ENCODE data around the gene SKAP2.

Gene SKAP2, protein sequence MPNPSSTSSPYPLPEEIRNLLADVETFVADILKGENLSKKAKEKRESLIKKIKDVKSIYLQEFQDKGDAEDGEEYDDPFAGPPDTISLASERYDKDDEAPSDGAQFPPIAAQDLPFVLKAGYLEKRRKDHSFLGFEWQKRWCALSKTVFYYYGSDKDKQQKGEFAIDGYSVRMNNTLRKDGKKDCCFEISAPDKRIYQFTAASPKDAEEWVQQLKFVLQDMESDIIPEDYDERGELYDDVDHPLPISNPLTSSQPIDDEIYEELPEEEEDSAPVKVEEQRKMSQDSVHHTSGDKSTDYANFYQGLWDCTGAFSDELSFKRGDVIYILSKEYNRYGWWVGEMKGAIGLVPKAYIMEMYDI

DNA sequence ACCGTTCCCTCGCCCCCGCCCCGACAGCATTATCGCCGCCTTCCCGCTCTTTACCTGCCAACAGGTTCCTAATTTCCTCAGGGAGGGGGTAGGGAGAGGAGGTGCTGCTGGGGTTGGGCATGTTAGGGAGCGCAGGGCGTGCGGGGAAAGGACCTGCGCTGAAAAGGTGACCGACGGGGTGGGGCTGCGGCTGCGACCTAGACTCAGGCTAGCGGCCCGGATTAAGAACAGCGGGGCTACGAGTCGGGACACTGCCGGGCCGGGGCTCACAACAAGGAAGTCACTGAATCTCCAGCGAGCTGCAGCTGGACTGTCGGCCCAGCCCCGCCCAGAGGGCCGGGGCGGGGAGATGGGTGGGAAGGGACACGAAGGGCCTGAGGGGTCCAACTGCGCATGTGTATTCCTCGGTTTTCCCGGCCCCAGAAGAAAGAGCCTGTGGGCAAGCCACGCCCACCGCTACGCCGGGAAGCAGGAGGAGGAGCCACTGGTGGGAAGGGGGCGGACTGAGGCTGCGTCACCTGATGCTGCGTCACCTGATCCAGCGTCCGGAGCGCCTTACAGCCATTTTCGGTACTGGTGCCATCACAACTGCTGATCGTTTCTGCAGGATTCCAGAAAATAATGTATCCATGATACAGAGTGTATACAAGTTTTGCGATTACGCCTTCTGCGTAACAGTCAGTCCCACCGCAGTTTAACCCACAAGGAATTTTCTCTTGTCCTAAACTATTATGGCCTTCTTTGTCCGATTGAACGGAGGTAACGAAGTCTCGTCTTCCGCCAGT lies at the start of gene SKAP2:
Gene SKAP2, minus strand, starts transcription at position 282 of the 785 bp plus-strand sequence. Its CDS starts 161 bp downstream, at position 121.
- TF ChIP-seq POLR2A (IDR thresholded peaks at IDR 0.05; ENCODE audit: low read length) (peak; percentile 96), GATA1 (IDR thresholded peaks at IDR 0.05; ENCODE audit: low read depth, low read length) (no peak)

DNA sequence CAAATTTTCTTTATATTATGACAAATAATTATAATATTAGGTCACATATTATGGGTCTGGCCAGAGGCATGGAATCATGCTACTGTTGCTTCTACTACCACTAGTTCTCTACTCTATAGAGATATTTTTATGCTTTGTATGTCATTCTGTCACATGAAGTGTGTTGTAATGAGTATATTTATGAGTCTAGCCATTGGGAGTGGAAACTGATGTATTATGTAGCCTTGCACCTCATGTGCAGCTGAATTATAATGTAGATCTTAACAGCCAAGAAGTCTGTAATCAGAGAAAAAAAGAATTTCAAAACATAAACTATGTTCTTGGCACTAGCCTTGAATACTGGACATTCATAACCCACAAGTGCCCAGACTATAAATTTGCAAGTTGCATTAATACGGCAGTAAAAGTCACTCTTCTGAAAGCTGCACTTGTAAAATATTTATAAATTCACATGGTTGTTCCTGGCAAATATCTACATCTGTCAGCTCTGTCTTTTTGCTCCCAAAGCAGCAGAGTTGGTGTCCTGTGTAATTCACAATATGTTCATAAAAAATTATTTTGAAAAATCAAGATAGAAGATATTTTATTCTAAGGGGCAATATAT lies 48.6 kb upstream of the SKAP2 start:
- TF ChIP-seq POLR2A (IDR thresholded peaks at IDR 0.05; ENCODE audit: low read length): no peak
- TF ChIP-seq GATA1 (IDR thresholded peaks at IDR 0.05; ENCODE audit: low read depth, low read length): no peak
- no peak for DNase-seq

More for the DNA sequence above, at the start of gene SKAP2:
- DNase-seq: peak; percentile 96 to 97

DNA sequence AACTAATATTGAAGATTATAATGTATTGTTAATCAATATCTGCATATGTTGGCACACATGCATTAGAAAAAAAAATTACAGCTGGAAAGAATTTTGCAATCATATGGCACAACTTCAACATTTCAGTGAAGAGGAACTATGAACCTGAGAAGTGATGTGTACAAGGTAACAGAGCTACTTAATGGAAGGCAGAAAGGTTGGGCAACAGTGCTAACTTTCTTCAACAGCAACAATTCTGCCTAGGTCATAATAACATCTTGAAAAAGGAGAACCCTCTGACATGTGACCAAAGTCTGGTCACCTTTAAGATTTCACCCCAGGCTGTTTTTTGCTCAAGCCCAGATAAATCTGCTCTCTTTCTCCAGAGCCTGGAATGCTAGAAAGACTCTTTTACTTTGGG lies 47.9 kb upstream of the SKAP2 start:
- TF ChIP-seq GATA1 (IDR thresholded peaks at IDR 0.05; ENCODE audit: low read depth, low read length) (no peak), POLR2A (IDR thresholded peaks at IDR 0.05; ENCODE audit: low read length) (no peak)
- no peak for DNase-seq

DNA sequence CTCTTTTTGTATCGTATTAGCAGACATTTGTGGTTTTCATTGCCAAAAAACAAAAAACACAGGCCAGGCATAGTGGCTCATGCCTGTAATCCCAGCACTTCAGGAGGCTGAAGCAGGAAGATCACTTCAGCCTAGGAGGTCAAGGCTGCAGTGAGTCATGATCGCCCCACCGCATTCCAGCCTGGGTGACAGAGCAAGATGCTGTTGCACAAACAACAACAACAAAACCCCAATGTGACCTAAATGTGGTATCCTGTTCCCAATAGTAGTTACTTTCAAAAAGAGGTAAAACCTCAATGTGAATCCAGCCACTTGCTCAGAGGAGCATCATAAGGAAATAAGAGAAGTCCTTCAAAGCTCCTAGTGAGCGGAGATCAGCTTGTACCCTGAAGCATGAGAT lies 45.8 kb upstream of the SKAP2 start:
- DNase-seq: no peak
- TF ChIP-seq GATA1 (IDR thresholded peaks at IDR 0.05; ENCODE audit: low read depth, low read length) (no peak), POLR2A (IDR thresholded peaks at IDR 0.05; ENCODE audit: low read length) (no peak)

DNA sequence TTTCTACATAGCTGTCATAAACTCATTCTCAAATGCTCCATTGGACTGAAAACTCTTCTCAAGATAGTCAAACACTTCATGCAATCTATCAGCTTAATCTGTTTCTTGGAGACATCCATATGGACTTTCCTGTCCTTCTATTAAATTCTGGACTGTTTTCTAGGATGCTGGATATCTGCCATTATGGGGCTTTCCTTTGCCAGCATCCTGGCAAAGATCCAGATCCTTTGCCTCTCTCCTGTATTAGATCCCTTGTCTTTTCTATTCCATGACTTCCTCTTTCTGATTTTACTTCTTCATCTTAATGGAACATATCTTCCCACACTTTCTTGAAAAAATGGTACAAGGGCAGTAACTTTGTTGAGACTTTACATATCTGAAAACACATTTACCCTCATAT lies 35.9 kb upstream of the SKAP2 start:
- no peak for DNase-seq
- TF ChIP-seq GATA1 (IDR thresholded peaks at IDR 0.05; ENCODE audit: low read depth, low read length) (no peak), POLR2A (IDR thresholded peaks at IDR 0.05; ENCODE audit: low read length) (no peak)

DNA sequence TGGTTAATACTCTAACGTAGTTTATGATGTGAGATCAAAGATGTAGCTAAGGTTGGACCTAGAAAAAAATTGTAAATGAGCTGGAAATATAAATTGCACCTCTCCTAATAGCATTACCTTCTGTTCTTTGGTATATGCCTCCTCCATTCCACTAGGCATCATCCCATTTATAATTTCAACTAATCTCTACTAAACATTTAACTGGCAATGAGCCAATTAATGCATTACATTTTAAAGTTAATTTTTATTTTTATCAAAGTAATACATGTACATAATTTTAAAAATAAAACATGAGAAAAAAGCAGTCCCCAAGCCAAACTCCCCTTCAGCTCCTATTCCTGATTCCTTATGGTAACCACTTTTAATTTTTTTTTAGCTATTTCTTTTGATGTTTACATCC lies 35.1 kb upstream of the SKAP2 start:
- no peak for DNase-seq
- TF ChIP-seq POLR2A (IDR thresholded peaks at IDR 0.05; ENCODE audit: low read length) (no peak), GATA1 (IDR thresholded peaks at IDR 0.05; ENCODE audit: low read depth, low read length) (no peak)

DNA sequence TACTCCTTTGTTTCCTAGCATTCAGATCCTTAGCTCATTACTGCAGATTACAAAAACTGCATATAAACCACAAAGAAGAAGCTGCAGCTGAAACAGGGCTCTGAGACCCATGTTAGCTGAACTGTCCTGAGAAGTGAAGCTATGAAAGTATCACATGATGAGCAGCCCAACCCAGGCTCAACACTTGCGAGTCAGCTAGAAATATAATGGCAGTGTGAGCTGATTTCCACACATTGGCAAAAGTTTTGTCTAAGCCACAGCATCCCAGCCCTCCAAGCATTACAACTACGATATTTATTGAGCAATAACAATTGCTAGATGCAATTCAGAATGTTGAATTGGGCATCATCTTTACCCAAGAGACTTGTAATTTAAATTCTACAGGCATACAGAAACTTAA lies 34.5 kb upstream of the SKAP2 start:
- DNase-seq: no peak
- no peak for TF ChIP-seq GATA1 (IDR thresholded peaks at IDR 0.05; ENCODE audit: low read depth, low read length)
- TF ChIP-seq POLR2A (IDR thresholded peaks at IDR 0.05; ENCODE audit: low read length): no peak

DNA sequence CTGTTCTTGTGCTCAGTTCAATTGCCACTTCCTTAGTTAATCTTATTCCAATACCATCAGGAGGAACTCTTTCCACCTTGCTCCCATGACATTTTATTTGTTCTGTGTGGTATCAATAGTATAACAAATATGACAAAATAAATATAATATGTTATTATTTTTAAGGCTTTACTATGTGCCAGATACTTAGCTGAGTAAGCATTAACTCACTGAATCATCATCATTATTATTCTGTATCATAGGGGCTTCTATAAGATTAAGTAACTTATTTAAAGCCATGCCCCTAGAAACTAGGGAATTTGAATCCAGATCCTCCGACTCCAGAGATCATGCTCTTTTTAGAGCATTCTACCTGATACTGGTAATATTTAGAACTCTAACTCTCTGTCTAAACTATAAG lies 33.5 kb upstream of the SKAP2 start:
- no peak for DNase-seq
- TF ChIP-seq GATA1 (IDR thresholded peaks at IDR 0.05; ENCODE audit: low read depth, low read length) (no peak), POLR2A (IDR thresholded peaks at IDR 0.05; ENCODE audit: low read length) (no peak)

DNA sequence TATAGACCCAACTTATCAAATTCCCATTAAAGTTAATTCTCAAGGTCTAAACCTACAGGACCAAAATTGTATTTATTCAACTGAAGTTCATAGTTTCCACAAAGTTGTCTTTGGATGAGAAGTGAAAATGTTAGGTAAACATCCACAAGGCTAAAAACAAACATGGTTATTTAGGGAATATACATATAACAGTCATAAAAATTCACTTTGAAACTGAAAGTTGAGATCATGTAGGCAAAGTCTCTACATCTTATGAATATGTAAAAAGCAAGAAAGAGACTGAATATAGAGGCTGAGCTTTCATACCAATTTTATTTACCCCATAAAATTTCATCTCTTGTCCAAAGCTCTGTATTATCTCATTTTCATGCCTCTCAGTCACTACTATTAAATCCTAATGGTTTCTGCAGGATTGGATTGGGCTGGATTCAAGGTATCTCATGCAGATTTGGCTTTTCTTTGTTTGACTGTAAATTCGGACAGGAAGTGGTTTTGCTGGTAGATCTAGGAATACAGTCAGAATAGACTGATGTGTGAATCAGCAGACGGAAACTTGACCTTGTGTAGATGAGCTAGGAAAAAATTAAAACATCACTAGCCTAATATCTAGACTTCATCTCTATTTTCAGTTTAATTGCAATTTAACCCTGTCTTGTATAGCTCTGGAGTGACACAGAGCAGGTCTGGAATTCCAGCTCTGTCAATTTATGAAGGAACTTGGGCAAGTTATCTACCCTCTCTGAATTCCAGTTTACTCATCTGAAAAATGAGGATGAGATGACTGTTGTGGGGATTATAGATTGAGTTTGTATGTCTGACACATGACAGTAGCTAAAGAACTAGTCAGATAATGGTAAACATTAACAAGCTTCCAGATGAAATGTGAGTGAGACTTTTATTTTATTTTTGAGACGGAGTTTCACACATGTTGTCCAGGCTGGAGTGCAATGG lies 27.3 kb upstream of the SKAP2 start:
- no peak for TF ChIP-seq POLR2A (IDR thresholded peaks at IDR 0.05; ENCODE audit: low read length)
- no peak for TF ChIP-seq GATA1 (IDR thresholded peaks at IDR 0.05; ENCODE audit: low read depth, low read length)
- DNase-seq: no peak

DNA sequence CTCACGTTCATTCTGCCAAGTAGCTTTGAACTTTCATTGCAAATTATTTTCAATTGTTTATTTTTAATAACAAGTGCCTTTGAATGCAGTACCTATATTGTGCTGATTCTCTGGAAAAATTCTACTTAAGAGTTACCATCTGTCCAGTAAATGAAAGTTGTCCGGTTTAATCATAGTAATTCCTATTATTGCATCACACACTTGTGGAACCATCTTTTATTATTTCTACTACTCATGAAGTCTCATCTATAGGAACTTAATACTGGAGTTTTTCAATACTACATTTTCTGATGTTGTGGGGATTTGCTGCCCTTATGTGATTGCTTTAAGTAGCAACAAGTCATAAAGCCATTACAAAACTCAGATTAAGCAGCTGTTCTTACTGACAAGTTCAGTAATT lies 16.5 kb upstream of the SKAP2 start:
- no peak for DNase-seq
- no peak for TF ChIP-seq GATA1 (IDR thresholded peaks at IDR 0.05; ENCODE audit: low read depth, low read length)
- no peak for TF ChIP-seq POLR2A (IDR thresholded peaks at IDR 0.05; ENCODE audit: low read length)

DNA sequence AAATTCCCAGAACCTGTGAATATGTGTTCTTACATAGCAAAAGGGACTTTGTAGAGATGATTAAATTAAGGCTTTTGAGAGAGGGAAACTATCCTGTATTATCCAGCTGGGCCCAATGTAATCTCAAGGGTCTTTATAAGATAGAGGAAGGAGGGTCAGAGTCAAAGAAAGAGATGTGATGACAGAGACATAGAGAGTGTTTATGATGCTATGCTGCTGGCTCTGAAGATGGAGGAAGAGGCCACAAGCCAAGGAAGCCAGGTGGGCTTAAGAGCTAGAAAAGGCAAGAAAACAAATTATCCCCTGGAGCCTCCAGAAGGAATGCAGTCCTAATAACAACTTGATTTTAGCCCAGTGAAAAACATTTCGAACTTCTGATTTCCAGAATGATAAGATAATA lies 15.3 kb upstream of the SKAP2 start:
- TF ChIP-seq POLR2A (IDR thresholded peaks at IDR 0.05; ENCODE audit: low read length) (no peak), GATA1 (IDR thresholded peaks at IDR 0.05; ENCODE audit: low read depth, low read length) (no peak)

DNA sequence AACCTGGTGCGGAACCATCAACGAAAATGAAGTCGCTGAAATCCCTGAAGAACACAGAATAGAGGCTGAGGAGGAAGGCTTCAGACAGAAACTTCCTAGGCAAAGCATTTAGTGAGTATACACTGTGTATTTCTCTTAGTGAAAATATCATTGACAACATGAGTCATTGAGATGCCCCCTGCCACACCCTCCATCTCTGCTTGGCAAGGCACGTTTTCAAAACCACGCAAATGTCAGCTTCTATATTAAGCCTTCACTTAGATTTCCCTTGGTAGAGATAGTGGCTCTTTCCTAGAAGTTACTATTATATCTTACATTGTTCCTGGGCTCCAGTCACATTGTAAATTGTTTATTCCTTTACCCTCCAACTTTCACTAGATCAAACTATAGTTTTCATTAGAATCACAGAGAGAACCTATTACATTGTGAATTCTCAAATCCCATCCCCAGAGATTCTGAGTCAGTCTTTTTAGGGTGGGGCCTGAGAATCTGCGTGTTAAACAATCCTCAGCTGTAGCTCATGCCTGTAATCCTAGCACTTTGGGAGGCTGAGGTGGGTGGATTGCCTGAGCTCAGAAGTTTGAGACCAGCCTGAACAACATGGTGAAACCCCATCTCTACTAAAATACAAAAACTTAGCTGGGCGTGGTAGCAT lies 4.6 kb upstream of the SKAP2 start:
- DNase-seq: no peak

More for the DNA sequence above, 15.3 kb upstream of the SKAP2 start:
- no peak for DNase-seq

DNA sequence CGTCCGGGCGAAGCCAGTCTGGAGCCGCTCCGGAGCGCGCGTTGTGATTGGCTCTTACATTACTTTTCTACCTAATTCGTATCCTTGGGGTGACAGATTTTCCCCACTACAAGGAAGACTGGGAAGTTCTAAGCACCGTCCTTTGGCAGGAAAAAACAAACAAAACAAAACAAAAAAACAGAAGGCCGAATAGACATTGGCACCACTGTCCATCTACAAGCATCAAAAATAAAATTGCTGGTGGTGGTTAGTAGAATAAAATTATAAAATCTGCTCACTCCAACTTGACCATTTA lies 651 bp upstream of the SKAP2 start:
- DNase-seq: no peak

More for the DNA sequence above, 4.6 kb upstream of the SKAP2 start:
- no peak for TF ChIP-seq GATA1 (IDR thresholded peaks at IDR 0.05; ENCODE audit: low read depth, low read length)
- no peak for TF ChIP-seq POLR2A (IDR thresholded peaks at IDR 0.05; ENCODE audit: low read length)

More for the DNA sequence above, 651 bp upstream of the SKAP2 start:
- TF ChIP-seq GATA1 (IDR thresholded peaks at IDR 0.05; ENCODE audit: low read depth, low read length): no peak
- no peak for TF ChIP-seq POLR2A (IDR thresholded peaks at IDR 0.05; ENCODE audit: low read length)

Data from erythroblast (primary cell).